NCI-H2196 (cell line): Measurements from ENCODE around the gene SELENBP1.

Experiments used
- DNase-seq: peaks from one replicate; lab custom pipeline; 2025; ENCODE audit not compliant: unreplicated experiment; lab: John Stamatoyannopoulos, UW

SELENBP1 gene

GRCh38 chr1:151344291-151344690 is 28.2 kb downstream of the SELENBP1 start:
- DNase-seq, result no peak

GRCh38 chr1:151343587-151343986 is 28.9 kb downstream of the SELENBP1 start:
- no peak for DNase-seq

GRCh38 chr1:151342569-151342968 is 29.9 kb downstream of the SELENBP1 start:
- DNase-seq, result no peak

GRCh38 chr1:151342021-151342420 is 30.5 kb downstream of the SELENBP1 start:
- no peak for DNase-seq

- DNase-seq, result peak; percentile 83
These were observed 31.4 kb downstream of the SELENBP1 start for GRCh38 chr1:151340870-151341754.

- no peak for DNase-seq
These were observed 35.9 kb downstream of the SELENBP1 start for GRCh38 chr1:151336556-151336955.

- no peak for DNase-seq
These were observed 37.7 kb downstream of the SELENBP1 start for GRCh38 chr1:151334822-151335221.

GRCh38 chr1:151327903-151328674 is 44.4 kb downstream of the SELENBP1 start:
- DNase-seq, result peak; percentile 65

- DNase-seq, result peak; percentile 97
These were observed 45.1 kb downstream of the SELENBP1 start, which contains the start of gene PI4KB for GRCh38 chr1:151327223-151327902. PI4KB (minus strand) TSS chr1:151327416; CDS start chr1:151316481, 10,935 bp downstream.

GRCh38 chr1:151326619-151327222 is 45.8 kb downstream of the SELENBP1 start:
- DNase-seq, result no peak

GRCh38 chr1:151325646-151326429 is 46.7 kb downstream of the SELENBP1 start:
- no peak for DNase-seq

- no peak for DNase-seq
These were observed 47.3 kb downstream of the SELENBP1 start for GRCh38 chr1:151325231-151325630.

- no peak for DNase-seq
These were observed 48.0 kb downstream of the SELENBP1 start for GRCh38 chr1:151324390-151324930.

- DNase-seq, result no peak
These were observed 53.5 kb downstream of the SELENBP1 start for GRCh38 chr1:151318975-151319374.

- no peak for DNase-seq
These were observed 56.8 kb downstream of the SELENBP1 start for GRCh38 chr1:151315565-151316235.
